H1 (cell line): ENCODE results near the gene ENOSF1. TPM values are rescaled to one million over a fixed set of nuclear protein-coding genes. Genes with fewer than 3 reads are reported as not detected.

Experiments used
- CTCF ChIA-PET: fragments of 300-600 bp; sonication (Branson Sonifier 250); formaldehyde crosslinking; loops from one replicate; lab custom pipeline; 2021; ENCODE audit not compliant: partially characterized antibody; lab: Charles Lee
- POLR2A ChIA-PET: fragments of 300-600 bp; sonication (Branson Sonifier 250); formaldehyde crosslinking; loops from one replicate; lab custom pipeline; 2021; ENCODE audit warnings: inconsistent platforms; ENCODE audit not compliant: partially characterized antibody; lab: Charles Lee
- DNase-seq, 2 experiments: peaks; one replicate each; pipeline versions ENCODE4 v3.0.0 to v3.0.0-alpha.2; 2010 to 2022; ENCODE audit warnings: low spot score in 2 of 2, low read depth in 1 of 2, mixed read lengths in 1 of 2
- FAIRE-seq: peaks from 2 replicates; lab custom pipeline; 2011; peaks lifted over from hg19 to GRCh38; lab: Jason Lieb, UNC
- H2AFZ ChIP-seq: 2 replicates; pipeline ENCODE4 v1.8.1; 2012; ENCODE audit warnings: low read length, inconsistent platforms
- H2AK5ac ChIP-seq: 2 replicates; pipeline ENCODE4 v1.6.1; 2013; ENCODE audit warnings: low read depth, low read length
- H2BK120ac ChIP-seq: replicated peaks from 2 replicates; pipeline ENCODE3; 2013; ENCODE audit warnings: low read depth, low read length, inconsistent platforms
- H2BK12ac ChIP-seq: 2 replicates; pipeline ENCODE4 v1.6.1; 2013; ENCODE audit warnings: low read depth, low read length
- H2BK15ac ChIP-seq: 2 replicates; pipeline ENCODE4 v1.6.1; 2013; ENCODE audit warnings: low read length
- H2BK20ac ChIP-seq: 2 replicates; pipeline ENCODE4 v1.6.1; 2013; ENCODE audit warnings: low read length
- H2BK5ac ChIP-seq: 2 replicates; pipeline ENCODE4 v1.6.1; 2013; ENCODE audit warnings: low read depth, low read length
- H3K14ac ChIP-seq: 2 replicates; pipeline ENCODE4 v1.6.1; 2013; ENCODE audit warnings: inconsistent platforms; ENCODE audit not compliant: insufficient read length
- H3K18ac ChIP-seq: 2 replicates; pipeline ENCODE4 v1.6.1; 2013; ENCODE audit warnings: low read length; ENCODE audit errors: extremely low read depth
- H3K23ac ChIP-seq: 2 replicates; pipeline ENCODE4 v1.6.1; 2013; ENCODE audit warnings: inconsistent platforms; ENCODE audit not compliant: insufficient read length
- H3K23me2 ChIP-seq: 2 replicates; pipeline ENCODE4 v1.6.1; 2013; ENCODE audit warnings: low read depth, low read length
- H3K27ac ChIP-seq: 2 replicates; pipeline ENCODE4 v1.6.1; 2011; ENCODE audit warnings: low read depth, low read length, inconsistent platforms
- H3K27me3 ChIP-seq, 4 experiments: replicated peaks in 1 of 4; 1 replicate in 1 of 4; 2 replicates in 3 of 4; pipeline versions ENCODE4 v1.6.1 to v1.8.1; 2011 to 2013; ENCODE audit warnings: low read length in 3 of 4, mild to moderate bottlenecking in 3 of 4, inconsistent platforms in 2 of 4, mixed read lengths in 2 of 4, moderate library complexity in 1 of 4; ENCODE audit not compliant: control insufficient read depth in 3 of 4, insufficient read depth in 3 of 4; ENCODE audit errors: extremely low read depth in 1 of 4
- H3K36me3 ChIP-seq, 4 experiments: 2 replicates each; pipeline versions ENCODE4 v1.6.1 to v1.8.1; 2011 to 2013; ENCODE audit warnings: mild to moderate bottlenecking in 4 of 4, low read length in 3 of 4, moderate library complexity in 2 of 4, control low read depth in 1 of 4, inconsistent platforms in 1 of 4; ENCODE audit not compliant: insufficient read depth in 4 of 4, control insufficient read depth in 2 of 4
- H3K4ac ChIP-seq: replicated peaks from 2 replicates; pipeline ENCODE3; 2013; ENCODE audit warnings: low read length, low read depth, mixed read lengths, inconsistent platforms; ENCODE audit not compliant: insufficient read length
- H3K4me1 ChIP-seq, 4 experiments: replicated peaks in 1 of 4; 1 replicate in 1 of 4; 2 replicates in 3 of 4; pipeline versions ENCODE4 v1.6.1 to v1.8.1; 2011 to 2013; ENCODE audit warnings: low read length in 3 of 4, inconsistent platforms in 2 of 4, mixed read lengths in 1 of 4; ENCODE audit not compliant: insufficient read depth in 4 of 4, control insufficient read depth in 3 of 4
- H3K4me2 ChIP-seq, 2 experiments: 2 replicates each; pipeline versions ENCODE4 v1.6.1 to v1.8.1; 2011 to 2013; ENCODE audit warnings: low read depth in 2 of 2, low read length in 2 of 2, control low read depth in 1 of 2, inconsistent platforms in 1 of 2, mild to moderate bottlenecking in 1 of 2; ENCODE audit not compliant: insufficient read depth in 1 of 2
- H3K4me3 ChIP-seq, 4 experiments: fragments of 200-600, 300-600 bp in 1 of 4; sonication (generic), shearing (Covaris generic), sonication (Bioruptor Twin) in 1 of 4; 2 replicates each; pipeline versions ENCODE4 v1.5.1 to v1.8.1; 2011 to 2016; ENCODE audit warnings: low read length in 4 of 4, low read depth in 3 of 4, control low read depth in 2 of 4, inconsistent platforms in 2 of 4, mild to moderate bottlenecking in 2 of 4, mixed read lengths in 1 of 4, moderate library complexity in 1 of 4; ENCODE audit not compliant: insufficient read depth in 2 of 4; ENCODE audit errors: extremely low read depth in 1 of 4
- H3K56ac ChIP-seq: replicated peaks from 2 replicates; pipeline ENCODE3; 2013; ENCODE audit warnings: low read depth, mild to moderate bottlenecking, mixed read lengths, low read length, inconsistent platforms; ENCODE audit not compliant: insufficient read length
- H3K79me1 ChIP-seq: 2 replicates; pipeline ENCODE4 v1.6.1; 2013; ENCODE audit warnings: low read depth, low read length, control low read depth
- H3K79me2 ChIP-seq, 2 experiments: 2 replicates each; pipeline versions ENCODE4 v1.6.1 to v1.8.1; 2012 to 2013; ENCODE audit warnings: low read length in 2 of 2, mild to moderate bottlenecking in 2 of 2, inconsistent platforms in 1 of 2; ENCODE audit not compliant: insufficient read depth in 2 of 2, control insufficient read depth in 1 of 2
- H3K9ac ChIP-seq, 4 experiments: replicated peaks in 1 of 4; 1 replicate in 1 of 4; 2 replicates in 3 of 4; pipeline versions ENCODE4 v1.6.1 to v1.8.1; 2011 to 2013; ENCODE audit warnings: low read depth in 3 of 4, low read length in 3 of 4, control low read depth in 2 of 4, mild to moderate bottlenecking in 2 of 4, moderate library complexity in 2 of 4, inconsistent platforms in 1 of 4; ENCODE audit errors: extremely low read depth in 1 of 4
- H3K9me3 ChIP-seq, 2 experiments: 2 replicates each; pipeline versions ENCODE4 v1.6.1 to v1.8.1; 2012 to 2013; ENCODE audit warnings: mild to moderate bottlenecking in 2 of 2, moderate library complexity in 2 of 2, control low read depth in 1 of 2, inconsistent platforms in 1 of 2, low read depth in 1 of 2, low read length in 1 of 2, mixed read lengths in 1 of 2; ENCODE audit not compliant: insufficient read depth in 2 of 2
- H4K20me1 ChIP-seq, 2 experiments: replicated peaks in 1 of 2; 2 replicates each; pipeline versions ENCODE3 to v1.8.1; 2011 to 2013; ENCODE audit warnings: inconsistent platforms in 2 of 2, low read length in 2 of 2, mild to moderate bottlenecking in 1 of 2; ENCODE audit not compliant: insufficient read depth in 2 of 2, control insufficient read depth in 1 of 2
- H4K5ac ChIP-seq: 2 replicates; pipeline ENCODE4 v1.6.1; 2013; ENCODE audit warnings: low read length, low read depth, mixed read lengths, inconsistent platforms; ENCODE audit not compliant: insufficient read length
- H4K8ac ChIP-seq: 2 replicates; pipeline ENCODE4 v1.8.0; 2013; ENCODE audit warnings: mild to moderate bottlenecking, moderate library complexity, low read length, inconsistent platforms; ENCODE audit not compliant: insufficient read depth; ENCODE audit errors: extremely low read depth
- H4K91ac ChIP-seq: replicated peaks from 2 replicates; pipeline ENCODE3; 2013; ENCODE audit warnings: low read length, mixed read lengths, inconsistent platforms; ENCODE audit not compliant: insufficient read length
- ASH2L ChIP-seq: fragments of 200-600, 300-600 bp; sonication (generic); IDR thresholded peaks from one replicate; pipeline ENCODE4 v1.7.1; 2017; ENCODE audit warnings: low read length
- CBX8 ChIP-seq: fragments of 300-800, 300-1000 bp; sonication (generic); IDR thresholded peaks from 2 replicates; pipeline ENCODE4 v1.7.1; 2016; ENCODE audit warnings: low read depth, low read length, borderline replicate concordance
- CHD2 ChIP-seq: IDR thresholded peaks from 2 replicates; pipeline ENCODE4 v1.6.1; 2012; ENCODE audit warnings: low read length, improper control_type of control experiment
- FOSL1 ChIP-seq: IDR thresholded peaks from 2 replicates; pipeline ENCODE4 v1.6.1; 2011; ENCODE audit warnings: mild to moderate bottlenecking, low read depth, low read length, moderate library complexity; ENCODE audit not compliant: insufficient read depth
- HDAC2 ChIP-seq, 2 experiments: fragments of 300-600 bp in 1 of 2; sonication (generic) in 1 of 2; IDR thresholded peaks; 2 replicates each; pipeline ENCODE4 v1.6.1; 2011 to 2012; ENCODE audit warnings: low read depth in 2 of 2, low read length in 2 of 2, mild to moderate bottlenecking in 2 of 2, moderate library complexity in 2 of 2, borderline replicate concordance in 1 of 2, inconsistent platforms in 1 of 2
- JUND ChIP-seq: IDR thresholded peaks from 2 replicates; pipeline ENCODE4 v1.6.1; 2011; ENCODE audit warnings: mild to moderate bottlenecking, improper control_type of control experiment, low read length
- KDM1A ChIP-seq: fragments of 200-600, 300-600 bp; sonication (generic); IDR thresholded peaks from 2 replicates; pipeline ENCODE4 v1.7.1; 2016; ENCODE audit warnings: mild to moderate bottlenecking, low read length, borderline replicate concordance
- NRF1 ChIP-seq: IDR thresholded peaks from 2 replicates; pipeline ENCODE4 v1.6.1; 2011; ENCODE audit warnings: mild to moderate bottlenecking, low read depth, low read length, improper control_type of control experiment
- RXRA ChIP-seq: IDR thresholded peaks from 2 replicates; pipeline ENCODE4 v1.6.1; 2011; ENCODE audit warnings: low read depth, mild to moderate bottlenecking, low read length, moderate library complexity; ENCODE audit not compliant: insufficient read depth
- SIN3A ChIP-seq, 2 experiments: IDR thresholded peaks in 1 of 2; conservative IDR thresholded peaks in 1 of 2; 2 replicates each; pipeline ENCODE4 v1.6.1; 2011 to 2012; ENCODE audit warnings: low read length in 2 of 2, improper control_type of control experiment in 1 of 2, low read depth in 1 of 2, mild to moderate bottlenecking in 1 of 2
- SP4 ChIP-seq: IDR thresholded peaks from 2 replicates; pipeline ENCODE4 v1.6.1; 2012; ENCODE audit warnings: low read length, inconsistent platforms
- SUZ12 ChIP-seq: fragments of 200-600 bp; sonication (generic); IDR thresholded peaks from 2 replicates; pipeline ENCODE4 v1.6.1; 2012; ENCODE audit warnings: mild to moderate bottlenecking, inconsistent platforms, low read length, moderate library complexity, mixed read lengths
- TCF12 ChIP-seq: IDR thresholded peaks from 2 replicates; pipeline ENCODE4 v1.6.1; 2011; ENCODE audit warnings: low read depth, mild to moderate bottlenecking, low read length
- ZNF274 ChIP-seq: IDR thresholded peaks from 2 replicates; pipeline ENCODE4 v1.7.0; 2012; ENCODE audit warnings: low read length, borderline replicate concordance; ENCODE audit errors: extremely low read depth
- polyA plus RNA-seq, 7 experiments: library from polyadenylated mRNA; depleted of rRNA in 3 of 7; stranded (reverse) in 5 of 7; unstranded in 2 of 7; fragments of >200 nt in 5 of 7; fragments of 200-250 nt in 2 of 7; gene quantifications; 1 replicate in 5 of 7; 2 replicates in 1 of 7; 4 replicates in 1 of 7; pipeline versions ENCODE4 v1.2.1 to v1.2.3, GENCODE V29; 2011 to 2013; ENCODE audit warnings: missing spikeins in 2 of 7, mixed read lengths in 2 of 7
- total RNA-seq: library from RNA; stranded (reverse); fragmentation: NEBNext Ultra II Directional; extraction: Animal tissue kit (Norgen Biotek cat#: 25700); gene quantifications from 2 replicates; pipeline ENCODE4 v1.2.1, GENCODE V29; 2021
- TF ChIP-seq, protein P1 (sequence below): IDR thresholded peaks from 2 replicates; pipeline ENCODE4 v1.6.1; 2011; ENCODE audit warnings: low read depth, mild to moderate bottlenecking, low read length; ENCODE audit not compliant: insufficient read depth

The ENOSF1 gene
- total and polyA plus RNA-seq, 2 of the 8 experiments (the other 6 are each of a cell fraction or from before 2014, with no cell fraction given), result 15.4 to 26.4 TPM

- no peak overlapping the region for H3K56ac ChIP-seq
- H3K23ac ChIP-seq, result no peak overlapping the region
- no peak overlapping the region for H2AK5ac ChIP-seq
- DNase-seq (no peak), FAIRE-seq (no peak)
- no peak overlapping the region for H4K5ac ChIP-seq
- H2BK12ac ChIP-seq, result no peak overlapping the region
- peaks cover 0 to 5% (median 2%) of the 10 kb centered on the region in 4 experiments; a peak in 3 of 7 replicates for H3K4me1 ChIP-seq
- H3K4ac ChIP-seq, result no peak overlapping the region
- H3K14ac ChIP-seq, result no peak overlapping the region
- H3K9me3 ChIP-seq, result no peaks in the 10 kb centered on the region
- H3K79me1 ChIP-seq, result no peaks in the 10 kb centered on the region
- H4K8ac ChIP-seq, result no peak overlapping the region
- H3K9ac ChIP-seq, result no peak overlapping the region
- H3K4me2 ChIP-seq, result no peak overlapping the region
- H2BK5ac ChIP-seq, result no peak overlapping the region
- H2AFZ ChIP-seq, result no peak overlapping the region
- no peak overlapping the region for H3K4me3 ChIP-seq
- H2BK20ac ChIP-seq, result no peak overlapping the region
- H3K36me3 ChIP-seq, result no peaks in the 10 kb centered on the region
- no peaks in the 10 kb centered on the region for H3K23me2 ChIP-seq
- H3K18ac ChIP-seq, result no peak overlapping the region
- no peak overlapping the region for H3K27ac ChIP-seq
- no peaks in the 10 kb centered on the region for H4K20me1 ChIP-seq
- ChIA-PET POLR2A (interaction anchor here (0.6 kb wide), 1 partner anchor 225 kb away, joined by 3 read pairs; no protein-coding TSS in a partner anchor), CTCF (interaction anchor here (0.5 to 2.9 kb wide), 7 partner anchors 10 to 200 kb away, joined by 3 to 11 read pairs (median 3); no protein-coding TSS in a partner anchor)
- H2BK15ac ChIP-seq, result no peak overlapping the region
- H3K79me2 ChIP-seq, result no peaks in the 10 kb centered on the region
- H4K91ac ChIP-seq, result no peak overlapping the region
- no peak overlapping the region for H2BK120ac ChIP-seq
- no peaks in the 10 kb centered on the region for H3K27me3 ChIP-seq
- TF ChIP-seq SIN3A (conservative IDR thresholded peaks at IDR 0.05 in 1 of 2, IDR thresholded peaks at IDR 0.05 in 1 of 2; ENCODE audit: low read depth in 1 of 2, low read length in 2 of 2), result no peak
- no peak for TF ChIP-seq SUZ12
- TF ChIP-seq KDM1A, result no peak
- TF ChIP-seq CBX8, result no peak
- TF ChIP-seq FOSL1, result no peak
- no peak for TF ChIP-seq ZNF274
- no peak for TF ChIP-seq NRF1
- no peak for TF ChIP-seq ASH2L
- no peak for TF ChIP-seq TCF12
- no peak for TF ChIP-seq RXRA
- TF ChIP-seq JUND, result no peak
- TF ChIP-seq, protein P1, sequence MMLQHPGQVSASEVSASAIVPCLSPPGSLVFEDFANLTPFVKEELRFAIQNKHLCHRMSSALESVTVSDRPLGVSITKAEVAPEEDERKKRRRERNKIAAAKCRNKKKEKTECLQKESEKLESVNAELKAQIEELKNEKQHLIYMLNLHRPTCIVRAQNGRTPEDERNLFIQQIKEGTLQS, result no peak
- TF ChIP-seq HDAC2 (IDR thresholded peaks at IDR 0.05; ENCODE audit: borderline replicate concordance in 1 of 2, low read depth in 2 of 2, low read length in 2 of 2), result no peak
- no peak for TF ChIP-seq SP4
- TF ChIP-seq CHD2, result no peak
These were observed 80.9 kb downstream of the ENOSF1 start for GRCh38 chr18:631560-631959.
